Activated naive CD8-positive, alpha-beta T cell treated with anti-CD3 and anti-CD28 coated beads, Interleukin-2, amount 50 U/mL, for 24 hours (primary cell): ENCODE data around the gene KPNA6.
"Not testable (repeated sequence)": the region's sequence is repeated elsewhere in the genome, so short reads cannot be mapped to it uniquely, and the experiment has no call there.

Experiments
- ATAC-seq: fragments of 150-1000 bp; cut with Tn5 transposase; one replicate; pipeline ENCODE4 v1.10.0; 2021
- DNase-seq: peaks from one replicate; pipeline ENCODE4 v3.0.0; 2021
- H3K27ac Mint-ChIP-seq: one replicate; pipeline ENCODE4 v1.8.0; 2021; ENCODE audit warnings: mild to moderate bottlenecking, mixed read lengths
- H3K27me3 Mint-ChIP-seq: one replicate; pipeline ENCODE4 v1.8.0; 2021; ENCODE audit warnings: mixed read lengths
- H3K36me3 Mint-ChIP-seq: one replicate; pipeline ENCODE4 v1.8.0; 2021; ENCODE audit warnings: low read depth, mixed read lengths
- H3K4me1 Mint-ChIP-seq: one replicate; pipeline ENCODE4 v1.8.0; 2021; ENCODE audit warnings: mixed read lengths
- H3K4me3 Mint-ChIP-seq: one replicate; pipeline ENCODE4 v1.8.0; 2021; ENCODE audit warnings: mild to moderate bottlenecking, moderate library complexity, mixed read lengths
- H3K9me3 Mint-ChIP-seq: one replicate; pipeline ENCODE4 v1.8.0; 2021; ENCODE audit warnings: mixed read lengths

Gene KPNA6

GRCh38 chr1:32113436-32113835, 5.6 kb downstream of the KPNA6 start:
- ATAC-seq, H3K27me3 Mint-ChIP-seq, H3K4me3 Mint-ChIP-seq, H3K27ac Mint-ChIP-seq, DNase-seq, H3K9me3 Mint-ChIP-seq: not testable (repeated sequence)
- Mint-ChIP-seq H3K4me1 (peaks cover 71% of the 10 kb centered on the region), H3K36me3 (peaks cover 20% of the 10 kb centered on the region)

- Mint-ChIP-seq H3K27me3 (no peaks in the 10 kb centered on the region), H3K27ac (no peak overlapping the region), H3K9me3 (no peaks in the 10 kb centered on the region), H3K4me3 (no peak overlapping the region), H3K4me1 (peaks cover 69% of the 10 kb centered on the region), H3K36me3 (peaks cover 15% of the 10 kb centered on the region)
- DNase-seq (no peak), ATAC-seq (no peak)
Measured at GRCh38 chr1:32114420-32114819, 6.6 kb downstream of the KPNA6 start.

- H3K27me3 Mint-ChIP-seq = no peaks in the 10 kb centered on the region
- no peak for DNase-seq
- H3K4me3 Mint-ChIP-seq = no peak overlapping the region
- no peak overlapping the region for H3K27ac Mint-ChIP-seq
- no peaks in the 10 kb centered on the region for H3K9me3 Mint-ChIP-seq
- no peak for ATAC-seq
- peaks cover 59% of the 10 kb centered on the region for H3K4me1 Mint-ChIP-seq
- H3K36me3 Mint-ChIP-seq = peaks cover 12% of the 10 kb centered on the region
Measured at GRCh38 chr1:32115496-32115895, 7.6 kb downstream of the KPNA6 start.

- ATAC-seq (no peak), DNase-seq (no peak)
- Mint-ChIP-seq H3K4me3 (no peak overlapping the region), H3K9me3 (no peaks in the 10 kb centered on the region), H3K27me3 (no peaks in the 10 kb centered on the region), H3K36me3 (peaks cover 18% of the 10 kb centered on the region), H3K4me1 (peaks cover 59% of the 10 kb centered on the region), H3K27ac (no peak overlapping the region)
Measured at GRCh38 chr1:32116531-32116930, 8.7 kb downstream of the KPNA6 start.

GRCh38 chr1:32122151-32122550, 14.3 kb downstream of the KPNA6 start:
- ATAC-seq (no peak), DNase-seq (no peak)
- Mint-ChIP-seq H3K27ac (peak overlapping the region; percentile 66), H3K36me3 (peaks cover 11% of the 10 kb centered on the region), H3K4me1 (peaks cover 49% of the 10 kb centered on the region), H3K27me3 (no peaks in the 10 kb centered on the region), H3K9me3 (no peaks in the 10 kb centered on the region), H3K4me3 (no peak overlapping the region)

- not testable (repeated sequence) for H3K27me3 Mint-ChIP-seq, DNase-seq, ATAC-seq, H3K9me3 Mint-ChIP-seq, H3K4me3 Mint-ChIP-seq, H3K27ac Mint-ChIP-seq
- H3K4me1 Mint-ChIP-seq = peaks cover 53% of the 10 kb centered on the region
- H3K36me3 Mint-ChIP-seq = peaks cover 12% of the 10 kb centered on the region
Measured at GRCh38 chr1:32123361-32123760, 15.5 kb downstream of the KPNA6 start.

- DNase-seq (no peak), ATAC-seq (no peak)
- Mint-ChIP-seq H3K4me3 (no peak overlapping the region), H3K27me3 (no peaks in the 10 kb centered on the region), H3K27ac (no peak overlapping the region), H3K36me3 (peaks cover 18% of the 10 kb centered on the region), H3K9me3 (no peaks in the 10 kb centered on the region), H3K4me1 (peaks cover 54% of the 10 kb centered on the region)
Measured at GRCh38 chr1:32125313-32125712, 17.5 kb downstream of the KPNA6 start.

- Mint-ChIP-seq H3K4me1 (peaks cover 41% of the 10 kb centered on the region), H3K27ac (no peak overlapping the region), H3K36me3 (peaks cover 16% of the 10 kb centered on the region), H3K4me3 (no peak overlapping the region), H3K27me3 (no peaks in the 10 kb centered on the region), H3K9me3 (no peaks in the 10 kb centered on the region)
- ATAC-seq = no peak
- no peak for DNase-seq
Measured at GRCh38 chr1:32126770-32127169, 18.9 kb downstream of the KPNA6 start.

- H3K4me1 Mint-ChIP-seq = peaks cover 33% of the 10 kb centered on the region
- ATAC-seq (no peak), DNase-seq (no peak)
- no peaks in the 10 kb centered on the region for H3K27me3 Mint-ChIP-seq
- no peak overlapping the region for H3K4me3 Mint-ChIP-seq
- H3K36me3 Mint-ChIP-seq = peaks cover 16% of the 10 kb centered on the region
- H3K9me3 Mint-ChIP-seq = no peaks in the 10 kb centered on the region
- peak overlapping the region; percentile 1 for H3K27ac Mint-ChIP-seq
Measured at GRCh38 chr1:32127409-32128198, 19.7 kb downstream of the KPNA6 start.

- no peak overlapping the region for H3K4me3 Mint-ChIP-seq
- H3K9me3 Mint-ChIP-seq = no peaks in the 10 kb centered on the region
- no peak for ATAC-seq
- peaks cover 16% of the 10 kb centered on the region for H3K36me3 Mint-ChIP-seq
- H3K27ac Mint-ChIP-seq = no peak overlapping the region
- no peaks in the 10 kb centered on the region for H3K27me3 Mint-ChIP-seq
- peaks cover 25% of the 10 kb centered on the region for H3K4me1 Mint-ChIP-seq
- no peak for DNase-seq
Measured at GRCh38 chr1:32128479-32128878, 20.6 kb downstream of the KPNA6 start.

- H3K4me3 Mint-ChIP-seq = no peak overlapping the region
- H3K9me3 Mint-ChIP-seq = no peaks in the 10 kb centered on the region
- peaks cover 16% of the 10 kb centered on the region for H3K36me3 Mint-ChIP-seq
- H3K27ac Mint-ChIP-seq = no peak overlapping the region
- no peaks in the 10 kb centered on the region for H3K27me3 Mint-ChIP-seq
- H3K4me1 Mint-ChIP-seq = peaks cover 24% of the 10 kb centered on the region
- DNase-seq (no peak), ATAC-seq (no peak)
Measured at GRCh38 chr1:32128964-32129363, 21.1 kb downstream of the KPNA6 start.

GRCh38 chr1:32133950-32134280, 26.1 kb downstream of the KPNA6 start:
- peaks cover 18% of the 10 kb centered on the region for H3K4me1 Mint-ChIP-seq
- H3K4me3 Mint-ChIP-seq, H3K27me3 Mint-ChIP-seq, ATAC-seq, H3K9me3 Mint-ChIP-seq, DNase-seq, H3K27ac Mint-ChIP-seq: not testable (repeated sequence)
- H3K36me3 Mint-ChIP-seq = peaks cover 23% of the 10 kb centered on the region

- no peaks in the 10 kb centered on the region for H3K9me3 Mint-ChIP-seq
- H3K4me1 Mint-ChIP-seq = peaks cover 40% of the 10 kb centered on the region
- no peak overlapping the region for H3K4me3 Mint-ChIP-seq
- H3K36me3 Mint-ChIP-seq = peaks cover 18% of the 10 kb centered on the region
- H3K27ac Mint-ChIP-seq = no peak overlapping the region
- ATAC-seq (no peak), DNase-seq (no peak)
- no peaks in the 10 kb centered on the region for H3K27me3 Mint-ChIP-seq
Measured at GRCh38 chr1:32137111-32137510, 29.3 kb downstream of the KPNA6 start.

GRCh38 chr1:32138965-32139364, 31.1 kb downstream of the KPNA6 start:
- ATAC-seq = no peak

GRCh38 chr1:32142446-32143301, 34.8 kb downstream of the KPNA6 start:
- DNase-seq (no peak), ATAC-seq (no peak)
- no peaks in the 10 kb centered on the region for H3K27me3 Mint-ChIP-seq
- no peaks in the 10 kb centered on the region for H3K9me3 Mint-ChIP-seq
- peaks cover 20% of the 10 kb centered on the region for H3K36me3 Mint-ChIP-seq
- H3K27ac Mint-ChIP-seq = peak overlapping the region; percentile 68
- peaks cover 58% of the 10 kb centered on the region for H3K4me1 Mint-ChIP-seq
- H3K4me3 Mint-ChIP-seq = no peak overlapping the region

More at GRCh38 chr1:32138965-32139364, 31.1 kb downstream of the KPNA6 start:
- Mint-ChIP-seq H3K4me1 (peaks cover 46% of the 10 kb centered on the region), H3K27ac (peak overlapping the region; percentile 5), H3K4me3 (no peak overlapping the region), H3K27me3 (no peaks in the 10 kb centered on the region), H3K9me3 (no peaks in the 10 kb centered on the region), H3K36me3 (peaks cover 18% of the 10 kb centered on the region)
- DNase-seq = no peak
